Liver (tissue), 3 donors: ENCODE data around the gene TIMM29.

Source experiments
- ATF3 ChIP-seq: IDR thresholded peaks from 2 replicates; pipeline ENCODE4 v1.6.1; 2016; ENCODE audit warnings: antibody characterized with exemption
- FOXA1 ChIP-seq: IDR thresholded peaks from 2 replicates; pipeline ENCODE4 v1.6.1; 2016; ENCODE audit warnings: antibody characterized with exemption
- GABPA ChIP-seq, 2 donors: IDR thresholded peaks in 1 of 2; conservative IDR thresholded peaks in 1 of 2; 2 replicates each; pipeline ENCODE4 v1.6.1; 2016; ENCODE audit warnings: antibody characterized with exemption in 2 of 2, mild to moderate bottlenecking in 1 of 2, moderate library complexity in 1 of 2
- HNF4A ChIP-seq, 2 donors: conservative IDR thresholded peaks; 2 replicates each; pipeline ENCODE4 v1.6.1; 2016; ENCODE audit warnings: antibody characterized with exemption in 2 of 2, mild to moderate bottlenecking in 2 of 2
- JUND ChIP-seq, 2 donors: IDR thresholded peaks; 2 replicates each; pipeline ENCODE4 v1.6.1; 2016; ENCODE audit warnings: antibody characterized with exemption in 2 of 2
- SP1 ChIP-seq: IDR thresholded peaks from 2 replicates; pipeline ENCODE4 v1.6.1; 2018; ENCODE audit warnings: antibody characterized with exemption, mild to moderate bottlenecking
- TAF1 ChIP-seq: conservative IDR thresholded peaks from 2 replicates; pipeline ENCODE4 v1.6.1; 2016; ENCODE audit warnings: antibody characterized with exemption, mild to moderate bottlenecking
- YY1 ChIP-seq: IDR thresholded peaks from 2 replicates; pipeline ENCODE4 v1.6.1; 2016; ENCODE audit warnings: antibody characterized with exemption, mild to moderate bottlenecking
- ZBTB33 ChIP-seq: IDR thresholded peaks from 2 replicates; pipeline ENCODE4 v1.6.1; 2016; ENCODE audit warnings: antibody characterized with exemption
- TF ChIP-seq, protein P1 (sequence below): fragments of 150-350 bp; IDR thresholded peaks from 2 replicates; pipeline ENCODE4 v1.5.1; 2017; ENCODE audit warnings: improper control_type of control experiment, low read depth, low read length; ENCODE audit not compliant: missing input control
- TF ChIP-seq, protein P2 (sequence below): IDR thresholded peaks from 2 replicates; pipeline ENCODE4 v1.6.1; 2016; ENCODE audit warnings: antibody characterized with exemption
- TF ChIP-seq, protein P3 (sequence below): IDR thresholded peaks from 2 replicates; pipeline ENCODE4 v1.6.1; 2016; ENCODE audit warnings: antibody characterized with exemption, mild to moderate bottlenecking
- donor health status: healthy.
- donor health status: healthy.

GRCh38 chr19:10907925-10908324 lies 20.7 kb upstream of the TIMM29 start:
- TF ChIP-seq, protein P1, sequence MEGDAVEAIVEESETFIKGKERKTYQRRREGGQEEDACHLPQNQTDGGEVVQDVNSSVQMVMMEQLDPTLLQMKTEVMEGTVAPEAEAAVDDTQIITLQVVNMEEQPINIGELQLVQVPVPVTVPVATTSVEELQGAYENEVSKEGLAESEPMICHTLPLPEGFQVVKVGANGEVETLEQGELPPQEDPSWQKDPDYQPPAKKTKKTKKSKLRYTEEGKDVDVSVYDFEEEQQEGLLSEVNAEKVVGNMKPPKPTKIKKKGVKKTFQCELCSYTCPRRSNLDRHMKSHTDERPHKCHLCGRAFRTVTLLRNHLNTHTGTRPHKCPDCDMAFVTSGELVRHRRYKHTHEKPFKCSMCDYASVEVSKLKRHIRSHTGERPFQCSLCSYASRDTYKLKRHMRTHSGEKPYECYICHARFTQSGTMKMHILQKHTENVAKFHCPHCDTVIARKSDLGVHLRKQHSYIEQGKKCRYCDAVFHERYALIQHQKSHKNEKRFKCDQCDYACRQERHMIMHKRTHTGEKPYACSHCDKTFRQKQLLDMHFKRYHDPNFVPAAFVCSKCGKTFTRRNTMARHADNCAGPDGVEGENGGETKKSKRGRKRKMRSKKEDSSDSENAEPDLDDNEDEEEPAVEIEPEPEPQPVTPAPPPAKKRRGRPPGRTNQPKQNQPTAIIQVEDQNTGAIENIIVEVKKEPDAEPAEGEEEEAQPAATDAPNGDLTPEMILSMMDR: no peak
- TF ChIP-seq GABPA (IDR thresholded peaks at IDR 0.05 in 1 of 2, conservative IDR thresholded peaks at IDR 0.05 in 1 of 2): no peak
- no peak for TF ChIP-seq ATF3
- TF ChIP-seq, protein P2, sequence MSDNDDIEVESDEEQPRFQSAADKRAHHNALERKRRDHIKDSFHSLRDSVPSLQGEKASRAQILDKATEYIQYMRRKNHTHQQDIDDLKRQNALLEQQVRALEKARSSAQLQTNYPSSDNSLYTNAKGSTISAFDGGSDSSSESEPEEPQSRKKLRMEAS: no peak
- TF ChIP-seq ZBTB33: no peak
- no peak for TF ChIP-seq JUND (IDR thresholded peaks at IDR 0.05)
- no peak for TF ChIP-seq YY1
- TF ChIP-seq FOXA1: no peak
- TF ChIP-seq, protein P3, sequence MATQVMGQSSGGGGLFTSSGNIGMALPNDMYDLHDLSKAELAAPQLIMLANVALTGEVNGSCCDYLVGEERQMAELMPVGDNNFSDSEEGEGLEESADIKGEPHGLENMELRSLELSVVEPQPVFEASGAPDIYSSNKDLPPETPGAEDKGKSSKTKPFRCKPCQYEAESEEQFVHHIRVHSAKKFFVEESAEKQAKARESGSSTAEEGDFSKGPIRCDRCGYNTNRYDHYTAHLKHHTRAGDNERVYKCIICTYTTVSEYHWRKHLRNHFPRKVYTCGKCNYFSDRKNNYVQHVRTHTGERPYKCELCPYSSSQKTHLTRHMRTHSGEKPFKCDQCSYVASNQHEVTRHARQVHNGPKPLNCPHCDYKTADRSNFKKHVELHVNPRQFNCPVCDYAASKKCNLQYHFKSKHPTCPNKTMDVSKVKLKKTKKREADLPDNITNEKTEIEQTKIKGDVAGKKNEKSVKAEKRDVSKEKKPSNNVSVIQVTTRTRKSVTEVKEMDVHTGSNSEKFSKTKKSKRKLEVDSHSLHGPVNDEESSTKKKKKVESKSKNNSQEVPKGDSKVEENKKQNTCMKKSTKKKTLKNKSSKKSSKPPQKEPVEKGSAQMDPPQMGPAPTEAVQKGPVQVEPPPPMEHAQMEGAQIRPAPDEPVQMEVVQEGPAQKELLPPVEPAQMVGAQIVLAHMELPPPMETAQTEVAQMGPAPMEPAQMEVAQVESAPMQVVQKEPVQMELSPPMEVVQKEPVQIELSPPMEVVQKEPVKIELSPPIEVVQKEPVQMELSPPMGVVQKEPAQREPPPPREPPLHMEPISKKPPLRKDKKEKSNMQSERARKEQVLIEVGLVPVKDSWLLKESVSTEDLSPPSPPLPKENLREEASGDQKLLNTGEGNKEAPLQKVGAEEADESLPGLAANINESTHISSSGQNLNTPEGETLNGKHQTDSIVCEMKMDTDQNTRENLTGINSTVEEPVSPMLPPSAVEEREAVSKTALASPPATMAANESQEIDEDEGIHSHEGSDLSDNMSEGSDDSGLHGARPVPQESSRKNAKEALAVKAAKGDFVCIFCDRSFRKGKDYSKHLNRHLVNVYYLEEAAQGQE: no peak
- TF ChIP-seq HNF4A (conservative IDR thresholded peaks at IDR 0.05): no peak
- TF ChIP-seq SP1: no peak
- TF ChIP-seq TAF1: no peak
